Measurements from ENCODE around the gene SLC44A3.

SLC44A3 gene

DNA sequence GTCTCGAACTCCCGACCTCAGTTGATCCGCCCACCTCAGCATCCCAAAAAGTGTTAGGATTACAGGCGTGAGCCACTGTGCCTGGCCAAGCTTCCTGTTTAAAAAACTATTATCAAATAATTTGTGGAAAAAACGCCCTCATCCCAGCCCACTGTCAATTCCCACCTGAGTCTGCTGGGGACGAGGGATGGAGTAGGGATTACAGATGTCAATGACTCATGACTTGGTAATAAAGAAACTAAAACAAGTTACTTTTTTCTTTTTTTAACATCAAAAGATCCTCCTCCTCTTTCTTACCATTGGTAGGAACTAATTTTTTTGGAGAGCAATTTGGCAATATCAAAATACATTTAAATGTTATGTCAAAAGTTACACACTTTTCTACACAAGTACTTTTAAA, 97.1 kb downstream of the SLC44A3 start:
- CTCF ChIA-PET: no interaction called here
- POLR2A ChIA-PET: no interaction called here
- Histone ChIP-seq H3K9me3 (ENCODE audit: control insufficient read depth, insufficient read depth, low read depth, low read length) (no peaks in the 10 kb centered on the region), H3K27ac (ENCODE audit: extremely low read depth, low read depth, low read length) (no peak overlapping the region), H3K36me3 (ENCODE audit: control insufficient read depth in 2 of 2, insufficient read depth in 1 of 2, low read length in 2 of 2) (no peaks in the 10 kb centered on the region), H3K4me1 (ENCODE audit: control insufficient read depth, insufficient read depth, low read length) (peaks cover 17% of the 10 kb centered on the region), H3K4me3 (ENCODE audit: low read depth, low read length) (no peak overlapping the region)
- no peak for TF ChIP-seq GLIS2 (tag by site-specific recombination; IDR thresholded peaks at IDR 0.05)
- peak; percentile 51 for TF ChIP-seq ZFHX2 (tag by site-specific recombination; conservative IDR thresholded peaks at IDR 0.05)
- peak; percentile 47; the same call in 1 of the 2 replicates for TF ChIP-seq EGR2 (tag by site-specific recombination; IDR thresholded peaks at IDR 0.05; ENCODE audit: low read depth)
- TF ChIP-seq ZNF155 (tag by site-specific recombination; IDR thresholded peaks at IDR 0.05): no peak

DNA sequence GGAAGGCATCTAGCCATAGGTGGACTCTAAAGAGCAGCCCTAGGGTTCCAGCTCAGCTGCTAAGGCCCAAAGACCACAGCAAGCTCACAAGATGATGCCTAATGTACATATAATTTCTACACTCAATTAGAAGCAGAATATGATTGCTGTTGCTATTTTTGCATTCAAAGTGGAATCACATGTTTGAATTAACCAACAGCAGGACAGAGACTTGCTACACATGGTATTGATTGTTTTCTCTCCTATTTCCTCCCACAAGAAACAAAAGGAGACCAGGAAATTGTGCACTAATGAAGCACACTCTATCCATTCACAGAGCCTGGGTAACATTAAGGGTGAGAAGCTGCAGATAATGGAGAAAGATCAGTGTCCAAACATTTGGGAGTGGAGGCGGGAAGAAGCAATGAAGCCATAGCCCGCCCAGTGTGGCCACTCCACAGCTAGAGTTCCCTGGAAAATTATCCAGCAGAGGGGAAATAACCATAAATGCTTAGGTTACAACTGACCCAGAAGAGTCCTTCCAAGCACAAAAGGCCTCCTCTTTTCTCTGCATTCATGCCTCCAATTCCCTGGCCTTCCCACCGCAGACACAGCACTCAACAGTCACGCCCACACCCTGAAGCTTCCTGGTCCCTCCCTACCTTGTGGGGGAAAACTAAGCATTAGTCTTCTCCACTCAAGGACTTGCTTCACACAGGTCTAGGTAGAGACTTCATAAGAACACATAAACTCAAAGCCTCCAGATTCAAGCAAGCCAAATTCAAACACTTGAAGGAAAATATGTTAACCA, 99.3 kb downstream of the SLC44A3 start:
- no peak overlapping the region for H3K4me3 ChIP-seq (ENCODE audit: low read depth, low read length)
- no peak overlapping the region for H3K27ac ChIP-seq (ENCODE audit: extremely low read depth, low read depth, low read length)
- CTCF ChIA-PET: interaction anchor here (0.7 to 1.7 kb wide), 5 partner anchors 30 to 321 kb away, joined by 3 to 7 read pairs (median 4); no protein-coding TSS in a partner anchor
- H3K4me1 ChIP-seq (ENCODE audit: control insufficient read depth, insufficient read depth, low read length): peaks cover 18% of the 10 kb centered on the region
- POLR2A ChIA-PET: no interaction called here
- H3K36me3 ChIP-seq (ENCODE audit: control insufficient read depth in 2 of 2, insufficient read depth in 1 of 2, low read length in 2 of 2): no peaks in the 10 kb centered on the region
- H3K9me3 ChIP-seq (ENCODE audit: control insufficient read depth, insufficient read depth, low read depth, low read length): no peaks in the 10 kb centered on the region
- TF ChIP-seq ZNF600 (tag by site-specific recombination; IDR thresholded peaks at IDR 0.05) (no peak), ZNF433 (tag by site-specific recombination; IDR thresholded peaks at IDR 0.05; ENCODE audit: low read depth) (no peak), ZNF366 (tag by site-specific recombination; conservative IDR thresholded peaks at IDR 0.05) (no peak), KLF8 (tag by site-specific recombination; IDR thresholded peaks at IDR 0.05) (no peak), ZNF571 (tag by site-specific recombination; IDR thresholded peaks at IDR 0.05) (no peak), RBAK (tag by site-specific recombination; IDR thresholded peaks at IDR 0.05) (no peak), PRDM1 (tag by site-specific recombination; IDR thresholded peaks at IDR 0.05) (no peak), ZNF654 (tag by site-specific recombination; IDR thresholded peaks at IDR 0.05; ENCODE audit: low read depth) (no peak), ZNF19 (tag by site-specific recombination; IDR thresholded peaks at IDR 0.05; ENCODE audit: low read depth) (no peak), ZNF473 (tag by site-specific recombination; IDR thresholded peaks at IDR 0.05) (no peak), SP2 (tag by site-specific recombination; IDR thresholded peaks at IDR 0.05) (peak; percentile 20; the same call in 1 of the 2 replicates), TRIM28 (IDR thresholded peaks at IDR 0.05; ENCODE audit: borderline replicate concordance, low read length) (0 out of 2 replicates have a peak, but pooled peaks have one; percentile 20), ZBTB21 (tag by site-specific recombination; IDR thresholded peaks at IDR 0.05) (no peak), ZNF510 (tag by site-specific recombination; IDR thresholded peaks at IDR 0.05; ENCODE audit: insufficient replicate concordance) (no peak), ZNF777 (tag by site-specific recombination; IDR thresholded peaks at IDR 0.05; ENCODE audit: borderline replicate concordance) (no peak), ZFP41 (tag by site-specific recombination; IDR thresholded peaks at IDR 0.05; ENCODE audit: borderline replicate concordance) (no peak), HOXC10 (CRISPR knock-in tag; IDR thresholded peaks at IDR 0.05) (no peak), ZNF211 (tag by site-specific recombination; IDR thresholded peaks at IDR 0.05; ENCODE audit: low read depth) (no peak), ZNF549 (tag by site-specific recombination; IDR thresholded peaks at IDR 0.05) (no peak), ZNF529 (tag by site-specific recombination; IDR thresholded peaks at IDR 0.05; ENCODE audit: insufficient replicate concordance) (no peak), EGR2 (tag by site-specific recombination; IDR thresholded peaks at IDR 0.05; ENCODE audit: low read depth) (peak; percentile 51), MZF1 (tag by site-specific recombination; IDR thresholded peaks at IDR 0.05; ENCODE audit: borderline replicate concordance) (no peak)
- TF ChIP-seq, protein P1, sequence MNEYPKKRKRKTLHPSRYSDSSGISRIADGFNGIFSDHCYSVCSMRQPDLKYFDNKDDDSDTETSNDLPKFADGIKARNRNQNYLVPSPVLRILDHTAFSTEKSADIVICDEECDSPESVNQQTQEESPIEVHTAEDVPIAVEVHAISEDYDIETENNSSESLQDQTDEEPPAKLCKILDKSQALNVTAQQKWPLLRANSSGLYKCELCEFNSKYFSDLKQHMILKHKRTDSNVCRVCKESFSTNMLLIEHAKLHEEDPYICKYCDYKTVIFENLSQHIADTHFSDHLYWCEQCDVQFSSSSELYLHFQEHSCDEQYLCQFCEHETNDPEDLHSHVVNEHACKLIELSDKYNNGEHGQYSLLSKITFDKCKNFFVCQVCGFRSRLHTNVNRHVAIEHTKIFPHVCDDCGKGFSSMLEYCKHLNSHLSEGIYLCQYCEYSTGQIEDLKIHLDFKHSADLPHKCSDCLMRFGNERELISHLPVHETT (tag by site-specific recombination; IDR thresholded peaks at IDR 0.05): no peak
- TF ChIP-seq, protein P2, sequence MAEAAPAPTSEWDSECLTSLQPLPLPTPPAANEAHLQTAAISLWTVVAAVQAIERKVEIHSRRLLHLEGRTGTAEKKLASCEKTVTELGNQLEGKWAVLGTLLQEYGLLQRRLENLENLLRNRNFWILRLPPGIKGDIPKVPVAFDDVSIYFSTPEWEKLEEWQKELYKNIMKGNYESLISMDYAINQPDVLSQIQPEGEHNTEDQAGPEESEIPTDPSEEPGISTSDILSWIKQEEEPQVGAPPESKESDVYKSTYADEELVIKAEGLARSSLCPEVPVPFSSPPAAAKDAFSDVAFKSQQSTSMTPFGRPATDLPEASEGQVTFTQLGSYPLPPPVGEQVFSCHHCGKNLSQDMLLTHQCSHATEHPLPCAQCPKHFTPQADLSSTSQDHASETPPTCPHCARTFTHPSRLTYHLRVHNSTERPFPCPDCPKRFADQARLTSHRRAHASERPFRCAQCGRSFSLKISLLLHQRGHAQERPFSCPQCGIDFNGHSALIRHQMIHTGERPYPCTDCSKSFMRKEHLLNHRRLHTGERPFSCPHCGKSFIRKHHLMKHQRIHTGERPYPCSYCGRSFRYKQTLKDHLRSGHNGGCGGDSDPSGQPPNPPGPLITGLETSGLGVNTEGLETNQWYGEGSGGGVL (tag by site-specific recombination; IDR thresholded peaks at IDR 0.05): no peak
- TF ChIP-seq, protein P3, sequence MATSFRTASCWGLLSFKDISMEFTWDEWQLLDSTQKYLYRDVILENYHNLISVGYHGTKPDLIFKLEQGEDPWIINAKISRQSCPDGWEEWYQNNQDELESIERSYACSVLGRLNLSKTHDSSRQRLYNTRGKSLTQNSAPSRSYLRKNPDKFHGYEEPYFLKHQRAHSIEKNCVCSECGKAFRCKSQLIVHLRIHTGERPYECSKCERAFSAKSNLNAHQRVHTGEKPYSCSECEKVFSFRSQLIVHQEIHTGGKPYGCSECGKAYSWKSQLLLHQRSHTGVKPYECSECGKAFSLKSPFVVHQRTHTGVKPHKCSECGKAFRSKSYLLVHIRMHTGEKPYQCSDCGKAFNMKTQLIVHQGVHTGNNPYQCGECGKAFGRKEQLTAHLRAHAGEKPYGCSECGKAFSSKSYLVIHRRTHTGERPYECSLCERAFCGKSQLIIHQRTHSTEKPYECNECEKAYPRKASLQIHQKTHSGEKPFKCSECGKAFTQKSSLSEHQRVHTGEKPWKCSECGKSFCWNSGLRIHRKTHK (tag by site-specific recombination; IDR thresholded peaks at IDR 0.05): no peak
- TF ChIP-seq, protein P4, sequence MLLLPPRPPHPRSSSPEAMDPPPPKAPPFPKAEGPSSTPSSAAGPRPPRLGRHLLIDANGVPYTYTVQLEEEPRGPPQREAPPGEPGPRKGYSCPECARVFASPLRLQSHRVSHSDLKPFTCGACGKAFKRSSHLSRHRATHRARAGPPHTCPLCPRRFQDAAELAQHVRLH (tag by site-specific recombination; IDR thresholded peaks at IDR 0.05): no peak
